ENCODE measurements around the gene CCDC18.
A peak's percentile ranks its signal among the peaks of the same experiment; 100 is the strongest.
"Not testable (repeated sequence)": the region's sequence is repeated elsewhere in the genome, so short reads cannot be mapped to it uniquely, and the experiment has no call there.

The CCDC18 gene

GRCh38 chr1:93180723-93181613 is at the start of gene CCDC18:
TSS of gene CCDC18 (plus strand) at chr1:93180724. CDS start at chr1:93183362, 2,638 bp downstream.
- DNase-seq (ENCODE audit: low spot score) = peak; percentile 40

GRCh38 chr1:93132638-93133037 is 47.9 kb upstream of the CCDC18 start:
- DNase-seq (ENCODE audit: low spot score) = no peak

GRCh38 chr1:93136445-93136844 is 44.1 kb upstream of the CCDC18 start:
- no peak for DNase-seq (ENCODE audit: low spot score)

GRCh38 chr1:93137604-93138292 is 42.8 kb upstream of the CCDC18 start:
- DNase-seq (ENCODE audit: low spot score) = no peak

- DNase-seq (ENCODE audit: low spot score) = no peak
These were observed 40.4 kb upstream of the CCDC18 start for GRCh38 chr1:93140106-93140505.

GRCh38 chr1:93142161-93142560 is 38.4 kb upstream of the CCDC18 start:
- no peak for DNase-seq (ENCODE audit: low spot score)

- no peak for DNase-seq (ENCODE audit: low spot score)
These were observed 37.4 kb upstream of the CCDC18 start for GRCh38 chr1:93143136-93143535.

GRCh38 chr1:93143769-93144168 is 36.8 kb upstream of the CCDC18 start:
- DNase-seq (ENCODE audit: low spot score) = no peak

GRCh38 chr1:93148001-93148400 is 32.5 kb upstream of the CCDC18 start:
- no peak for DNase-seq (ENCODE audit: low spot score)

- no peak for DNase-seq (ENCODE audit: low spot score)
These were observed 29.8 kb upstream of the CCDC18 start for GRCh38 chr1:93150729-93151128.

- no peak for DNase-seq (ENCODE audit: low spot score)
These were observed 29.1 kb upstream of the CCDC18 start for GRCh38 chr1:93151474-93151873.

GRCh38 chr1:93152835-93153234 is 27.7 kb upstream of the CCDC18 start:
- DNase-seq (ENCODE audit: low spot score) = no peak

GRCh38 chr1:93154898-93155297 is 25.6 kb upstream of the CCDC18 start:
- no peak for DNase-seq (ENCODE audit: low spot score)

- no peak for DNase-seq (ENCODE audit: low spot score)
These were observed 25.2 kb upstream of the CCDC18 start for GRCh38 chr1:93155335-93155734.

GRCh38 chr1:93159337-93159736 is 21.2 kb upstream of the CCDC18 start:
- DNase-seq (ENCODE audit: low spot score) = no peak

GRCh38 chr1:93163314-93163713 is 17.2 kb upstream of the CCDC18 start:
- not testable (repeated sequence) for DNase-seq (ENCODE audit: low spot score)

GRCh38 chr1:93164816-93165215 is 15.7 kb upstream of the CCDC18 start:
- DNase-seq (ENCODE audit: low spot score) = no peak

- not testable (repeated sequence) for DNase-seq (ENCODE audit: low spot score)
These were observed 14.6 kb upstream of the CCDC18 start for GRCh38 chr1:93165895-93166294.

GRCh38 chr1:93167006-93167405 is 13.5 kb upstream of the CCDC18 start:
- no peak for DNase-seq (ENCODE audit: low spot score)

GRCh38 chr1:93170141-93170678 is 10.3 kb upstream of the CCDC18 start:
- DNase-seq (ENCODE audit: low spot score) = not testable (repeated sequence)

- DNase-seq (ENCODE audit: low spot score) = no peak
These were observed 8.9 kb upstream of the CCDC18 start for GRCh38 chr1:93171549-93172034.

GRCh38 chr1:93172778-93173177 is 7.7 kb upstream of the CCDC18 start:
- no peak for DNase-seq (ENCODE audit: low spot score)

- not testable (repeated sequence) for DNase-seq (ENCODE audit: low spot score)
These were observed 5.9 kb upstream of the CCDC18 start for GRCh38 chr1:93174638-93175037.
